BLaER1 treated with 17β-estradiol and CSF1 and Interleukin-3, amounts not matched to agents 10 nM and 100 nM (cell line): ENCODE results near the gene SALL4.

Experiments
- H3K27ac ChIP-seq, 11 experiments: shearing (Covaris generic); formaldehyde crosslinking; 2 replicates each; pipeline ENCODE4 v1.8.1; 2022
- H3K27me3 ChIP-seq, 11 experiments: shearing (Covaris generic); formaldehyde crosslinking; 2 replicates each; pipeline ENCODE4 v1.8.1; 2022
- H3K36me3 ChIP-seq, 11 experiments: shearing (Covaris generic); formaldehyde crosslinking; 2 replicates each; pipeline ENCODE4 v1.8.1; 2022
- H3K4me1 ChIP-seq, 10 experiments: shearing (Covaris generic); formaldehyde crosslinking; 2 replicates each; pipeline ENCODE4 v1.8.1; 2022
- H3K4me2 ChIP-seq, 11 experiments: shearing (Covaris generic); formaldehyde crosslinking; 2 replicates each; pipeline ENCODE4 v1.8.1; 2022
- H3K4me3 ChIP-seq, 10 experiments: shearing (Covaris generic); formaldehyde crosslinking; 2 replicates each; pipeline ENCODE4 v1.8.1; 2022
- H3K9ac ChIP-seq, 11 experiments: shearing (Covaris generic); formaldehyde crosslinking; 2 replicates each; pipeline ENCODE4 v1.8.1; 2022
- H3K9me3 ChIP-seq, 11 experiments: shearing (Covaris generic); formaldehyde crosslinking; replicated peaks in 1 of 11; 2 replicates each; pipeline ENCODE4 v1.8.1; 2022
- H4K20me1 ChIP-seq, 11 experiments: shearing (Covaris generic); formaldehyde crosslinking; 2 replicates each; pipeline ENCODE4 v1.8.1; 2022
- Cebpa-rat ChIP-seq, 11 experiments: shearing (Covaris generic); IDR thresholded peaks; 2 replicates each; pipeline ENCODE4 v1.8.1; 2022

The SALL4 gene

GRCh38 chr20:51736947-51737346 is 65.4 kb downstream of the SALL4 start:
- H3K27ac ChIP-seq: no peak overlapping the region
- no peaks in the 10 kb centered on the region for H4K20me1 ChIP-seq
- H3K9ac ChIP-seq: no peak overlapping the region
- H3K4me2 ChIP-seq: no peak overlapping the region
- no peak overlapping the region for H3K4me3 ChIP-seq
- H3K36me3 ChIP-seq: no peaks in the 10 kb centered on the region
- peaks cover 6 to 16% (median 8%) of the 10 kb centered on the region in 10 experiments for H3K4me1 ChIP-seq
- no peak for TF ChIP-seq Cebpa-rat (IDR thresholded peaks at IDR 0.05)
- H3K9me3 ChIP-seq: no peaks in the 10 kb centered on the region
- no peaks in the 10 kb centered on the region for H3K27me3 ChIP-seq

- Histone ChIP-seq H3K9ac (no peak overlapping the region), H3K9me3 (no peaks in the 10 kb centered on the region), H3K4me3 (no peak overlapping the region), H3K36me3 (no peaks in the 10 kb centered on the region), H3K27ac (no peak overlapping the region), H4K20me1 (no peaks in the 10 kb centered on the region), H3K4me2 (no peak overlapping the region; a peak in 1 of 22 replicates), H3K27me3 (no peaks in the 10 kb centered on the region), H3K4me1 (peaks cover 16 to 18% (median 17%) of the 10 kb centered on the region in 10 experiments)
- no peak for TF ChIP-seq Cebpa-rat (IDR thresholded peaks at IDR 0.05)
Observed at GRCh38 chr20:51735728-51736600, 66.4 kb downstream of the SALL4 start.

GRCh38 chr20:51734876-51735720 is 67.2 kb downstream of the SALL4 start:
- Histone ChIP-seq H3K4me3 (no peak overlapping the region), H4K20me1 (no peaks in the 10 kb centered on the region), H3K27ac (no peak overlapping the region), H3K4me2 (no peak overlapping the region), H3K9me3 (no peaks in the 10 kb centered on the region), H3K36me3 (no peaks in the 10 kb centered on the region), H3K4me1 (peaks cover 16 to 22% (median 19%) of the 10 kb centered on the region in 10 experiments), H3K9ac (no peak overlapping the region), H3K27me3 (no peaks in the 10 kb centered on the region)
- TF ChIP-seq Cebpa-rat (IDR thresholded peaks at IDR 0.05): no peak

GRCh38 chr20:51733070-51733469 is 69.3 kb downstream of the SALL4 start:
- Histone ChIP-seq H3K27me3 (no peaks in the 10 kb centered on the region), H4K20me1 (no peaks in the 10 kb centered on the region), H3K4me3 (no peak overlapping the region), H3K9ac (no peak overlapping the region), H3K4me2 (no peak overlapping the region), H3K9me3 (no peaks in the 10 kb centered on the region), H3K27ac (no peak overlapping the region), H3K36me3 (no peaks in the 10 kb centered on the region), H3K4me1 (peaks cover 16 to 22% (median 19%) of the 10 kb centered on the region in 10 experiments)
- TF ChIP-seq Cebpa-rat (IDR thresholded peaks at IDR 0.05): no peak
